Heart left ventricle (tissue), 16 donors: Measurements from ENCODE around the gene SNX18. TPM values are rescaled to one million over a fixed set of nuclear protein-coding genes. Genes with fewer than 3 reads are reported as not detected.
"Not testable (repeated sequence)": the region's sequence is repeated elsewhere in the genome, so short reads cannot be mapped to it uniquely, and the experiment has no call there.

Source experiments
- ATAC-seq, 4 donors: fragments of 200-7000 bp; cut with Tn5 transposase; one replicate each; pipeline ENCODE4 v1.9.1; 2020 to 2022; ENCODE audit warnings: moderate library complexity in 4 of 4, mild to moderate bottlenecking in 3 of 4, moderate number of reproducible peaks in 1 of 4
- DNase-seq, 5 donors: peaks; one replicate each; pipeline ENCODE4 v3.0.0-alpha.2; 2020
- H3K27ac ChIP-seq, 12 donors: fragments of 200-600 bp; sonication (generic) in 4 of 12; one replicate each; pipeline versions ENCODE4 v1.5.0 to v1.8.0; 2016 to 2022; ENCODE audit warnings: mild to moderate bottlenecking in 2 of 12
- H3K27me3 ChIP-seq, 9 donors: fragments of 200-600 bp; sonication (generic) in 2 of 9; one replicate each; pipeline versions ENCODE4 v1.5.1 to v1.8.0; 2016 to 2022; ENCODE audit warnings: mild to moderate bottlenecking in 3 of 9
- H3K36me3 ChIP-seq, 9 donors: fragments of 200-600 bp; sonication (generic) in 2 of 9; one replicate each; pipeline versions ENCODE4 v1.5.0 to v1.8.0; 2018 to 2022; ENCODE audit warnings: mild to moderate bottlenecking in 2 of 9
- H3K4me1 ChIP-seq, 12 donors: fragments of 200-600 bp; sonication (generic) in 4 of 12; one replicate each; pipeline versions ENCODE4 v1.5.0 to v1.8.0; 2016 to 2022; ENCODE audit warnings: mild to moderate bottlenecking in 3 of 12
- H3K4me3 ChIP-seq, 12 donors: fragments of 200-600 bp; sonication (generic) in 4 of 12; one replicate each; pipeline versions ENCODE4 v1.5.0 to v1.8.0; 2017 to 2022; ENCODE audit warnings: mild to moderate bottlenecking in 9 of 12, moderate library complexity in 4 of 12
- H3K9me3 ChIP-seq, 12 donors: fragments of 200-600 bp; sonication (generic) in 4 of 12; one replicate each; pipeline versions ENCODE4 v1.5.0 to v1.8.0; 2016 to 2022; ENCODE audit warnings: mild to moderate bottlenecking in 1 of 12
- POLR2A ChIP-seq, 2 donors: fragments of 450-650 bp; IDR thresholded peaks; one replicate each; pipeline ENCODE4 v1.6.1; 2017; ENCODE audit warnings: antibody characterized with exemption in 2 of 2, mild to moderate bottlenecking in 2 of 2, moderate library complexity in 2 of 2
- WGBS, 4 donors: extraction: QIAGEN DNeasy Blood & Tissue Kit in 2 of 4; methylation state at CpG; one replicate each; pipeline versions ENCODE4 v1.1.5 to v1.1.7; 2013 to 2018; 5-methylcytosine and 5-hydroxymethylcytosine counted together
- intact Hi-C, 10 donors: fragments of 100-400 bp; cut with DNase I; formaldehyde crosslinking; loops; one replicate each; pipeline versions ENCODE4 v1.11.1 to v1.14.2; 2022
- polyA plus RNA-seq, 2 donors: library from polyadenylated mRNA; stranded (reverse); fragments of 200-250 nt; gene quantifications; one replicate each; pipeline ENCODE4 v1.2.3, GENCODE V29; 2013
- total RNA-seq, 9 donors: library from RNA; depleted of rRNA in 2 of 9; stranded (reverse); fragments of >200 nt in 2 of 9; fragmentation: NEBNext Ultra II Directional in 3 of 9; extraction: Animal tissue kit (Norgen Biotek cat#: 25700) in 3 of 9; gene quantifications; one replicate each; pipeline versions ENCODE4 v1.1.0 to v1.2.4, GENCODE V29; 2016 to 2023
- TF ChIP-seq, protein P1 (sequence below), 12 donors: fragments of 200-600 bp; sonication (generic) in 4 of 12; IDR thresholded peaks; one replicate each; pipeline versions ENCODE4 v1.5.0 to v1.8.0; 2018 to 2022; ENCODE audit warnings: antibody characterized with exemption in 12 of 12, mild to moderate bottlenecking in 5 of 12
- donor health status: ischemic (EF 13 %, LVEDD 7.1; RV severe dilation, severe dysfunction).
- donor health status: healthy with polysubstance abuse.
- donor health status: DM: no; HTN: yes; CAD: no.
- donor health status: DM: no; HTN: no; CAD: no.
- donor health status: ischemic (EF 25% LVEDD 6.9; RV normal size, moderate dysfunction).
- donor health status: ischemic (EF 25% LVEDD 5.7; RV mildly dilated, moderate dysfunction).
- donor health status: healthy.
- donor health status: DM: yes; HTN: yes; CAD: no.
- donor health status: ischemic (EF 35%, LVEDD 5.7; RV mildly dilated, moderate dysfunction).
- donor health status: nonischemic (EF 11% LVEDD 7.7; RV severe dilation, severe dysfunction).
- donor health status: DM: yes; HTN: yes; CAD: no.
- donor health status: PGD.
- donor health status: ischemic (EF 29% LVEDD 5.4; RV normal size, mild dysfunction).
- donor health status: nonischemic (EF 23%, LVEDD 6.1; RV moderate dilation, normal function).

SNX18 gene
- total and polyA plus RNA-seq, 11 donors, result 4.1 to 39.6 (median 23.1) TPM

DNA sequence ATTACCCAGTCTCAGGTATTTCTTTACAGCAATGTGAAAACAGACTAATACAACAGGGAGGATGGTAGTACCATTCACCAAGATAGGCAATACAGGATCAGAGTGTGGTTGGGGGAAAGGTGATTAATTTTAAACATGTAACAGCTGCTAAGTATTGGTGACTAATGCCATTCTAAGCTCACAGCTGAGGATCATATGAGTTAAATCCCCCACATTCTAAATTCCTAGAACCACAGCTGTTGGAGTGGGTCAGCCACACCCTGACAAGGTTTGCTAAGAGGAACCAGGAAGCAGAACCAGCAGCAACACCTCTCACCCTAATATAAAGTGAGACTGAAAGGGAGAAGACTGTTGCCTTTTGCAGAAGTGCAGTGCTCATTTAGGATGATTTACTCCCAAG is 37.3 kb upstream of the SNX18 start:
- Histone ChIP-seq H3K4me3 (no peak overlapping the region), H3K9me3 (peaks cover 0 to 2% (median 0%) of the 10 kb centered on the region in 12 donors), H3K27ac (no peak overlapping the region), H3K27me3 (no peaks in the 10 kb centered on the region), H3K4me1 (peaks cover 0 to 2% (median 0%) of the 10 kb centered on the region in 12 donors), H3K36me3 (no peaks in the 10 kb centered on the region)
- DNase-seq, result no peak
- ATAC-seq, result no peak
- intact Hi-C loops, result loop anchor here in 3 of 10 donors (5.0 to 10.0 kb wide), 4 partner anchors 33 to 228 kb away; partner anchors contain the start of gene ARL15 (in 1 of the 3)
- TF ChIP-seq, protein P1, sequence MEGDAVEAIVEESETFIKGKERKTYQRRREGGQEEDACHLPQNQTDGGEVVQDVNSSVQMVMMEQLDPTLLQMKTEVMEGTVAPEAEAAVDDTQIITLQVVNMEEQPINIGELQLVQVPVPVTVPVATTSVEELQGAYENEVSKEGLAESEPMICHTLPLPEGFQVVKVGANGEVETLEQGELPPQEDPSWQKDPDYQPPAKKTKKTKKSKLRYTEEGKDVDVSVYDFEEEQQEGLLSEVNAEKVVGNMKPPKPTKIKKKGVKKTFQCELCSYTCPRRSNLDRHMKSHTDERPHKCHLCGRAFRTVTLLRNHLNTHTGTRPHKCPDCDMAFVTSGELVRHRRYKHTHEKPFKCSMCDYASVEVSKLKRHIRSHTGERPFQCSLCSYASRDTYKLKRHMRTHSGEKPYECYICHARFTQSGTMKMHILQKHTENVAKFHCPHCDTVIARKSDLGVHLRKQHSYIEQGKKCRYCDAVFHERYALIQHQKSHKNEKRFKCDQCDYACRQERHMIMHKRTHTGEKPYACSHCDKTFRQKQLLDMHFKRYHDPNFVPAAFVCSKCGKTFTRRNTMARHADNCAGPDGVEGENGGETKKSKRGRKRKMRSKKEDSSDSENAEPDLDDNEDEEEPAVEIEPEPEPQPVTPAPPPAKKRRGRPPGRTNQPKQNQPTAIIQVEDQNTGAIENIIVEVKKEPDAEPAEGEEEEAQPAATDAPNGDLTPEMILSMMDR (IDR thresholded peaks at IDR 0.05), result no peak
- TF ChIP-seq POLR2A (IDR thresholded peaks at IDR 0.05), result no peak

DNA sequence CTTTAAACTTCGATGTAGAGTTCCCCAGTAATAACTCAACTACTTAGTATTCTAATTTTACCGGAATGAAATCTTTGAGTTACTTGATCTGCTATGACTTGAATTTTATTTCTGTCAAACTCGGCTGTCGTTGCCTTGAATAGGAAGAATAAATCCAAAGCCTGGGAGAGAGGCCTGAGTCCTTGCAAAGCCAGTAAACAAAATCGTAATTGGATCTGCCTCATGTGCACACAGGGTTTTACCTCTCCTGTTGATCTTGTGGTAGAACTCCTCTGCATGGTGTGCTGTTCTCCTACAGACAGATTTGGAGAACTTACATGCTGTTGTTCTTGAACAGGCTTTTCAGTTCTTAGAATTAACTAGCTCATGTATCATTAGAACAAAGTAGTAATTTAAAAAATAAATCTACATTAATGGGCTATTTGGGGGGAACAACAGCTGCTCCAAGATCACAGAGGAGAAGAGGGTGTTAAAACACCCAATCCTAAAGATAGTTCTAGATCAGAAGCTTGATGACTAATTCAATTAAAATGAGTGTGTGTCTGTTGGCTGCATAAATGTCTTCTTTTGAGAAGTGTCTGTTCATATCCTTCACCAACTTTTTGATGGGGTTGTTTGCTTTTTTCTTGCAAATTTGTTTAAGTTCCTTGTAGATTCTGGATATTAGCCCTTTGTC is 33.2 kb upstream of the SNX18 start:
- intact Hi-C loops, result loop anchor here in 3 of 10 donors (5.0 to 10.0 kb wide), 4 partner anchors 37 to 232 kb away; partner anchors contain the start of gene ARL15 (in 1 of the 3)
- 83 to 87% (median 86%) methylated on average over 5 of the region's 5 CpGs for WGBS, 4 donors
- H3K4me3 ChIP-seq, result no peak overlapping the region
- H3K9me3 ChIP-seq, result peaks cover 0 to 3% (median 0%) of the 10 kb centered on the region in 12 donors
- TF ChIP-seq, protein P1 (IDR thresholded peaks at IDR 0.05), result no peak
- TF ChIP-seq POLR2A (IDR thresholded peaks at IDR 0.05), result no peak
- peaks cover 0 to 2% (median 0%) of the 10 kb centered on the region in 12 donors for H3K4me1 ChIP-seq
- no peak for ATAC-seq
- no peaks in the 10 kb centered on the region for H3K36me3 ChIP-seq
- DNase-seq, result no peak
- H3K27ac ChIP-seq, result no peak overlapping the region
- H3K27me3 ChIP-seq, result no peaks in the 10 kb centered on the region

DNA sequence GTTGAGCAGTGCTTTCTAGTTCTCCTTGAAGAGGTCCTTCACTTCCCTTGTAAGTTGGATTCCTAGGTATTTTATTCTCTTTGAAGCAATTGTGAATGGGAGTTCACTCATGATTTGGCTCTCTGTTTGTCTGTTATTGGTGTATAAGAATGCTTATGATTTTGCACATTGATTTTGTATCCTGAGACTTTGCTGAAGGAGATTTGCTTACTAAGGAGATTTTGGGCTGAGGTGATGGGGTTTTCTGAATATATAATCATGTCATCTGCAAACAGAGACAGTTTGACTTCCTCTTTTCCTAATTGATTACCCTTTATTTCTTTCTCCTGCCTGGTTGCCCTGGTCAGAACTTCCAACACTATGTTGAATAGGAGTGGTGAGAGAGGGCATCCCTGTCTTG is 31.9 kb upstream of the SNX18 start:
- H3K36me3 ChIP-seq, DNase-seq, ATAC-seq, H3K27me3 ChIP-seq, H3K4me1 ChIP-seq, H3K9me3 ChIP-seq, H3K4me3 ChIP-seq, H3K27ac ChIP-seq: not testable (repeated sequence)
- intact Hi-C loops, result loop anchor here in 4 of 10 donors (5.0 to 10.0 kb wide), 5 partner anchors 38 to 233 kb away; partner anchors contain the start of gene ARL15 (in 1 of the 4)

DNA sequence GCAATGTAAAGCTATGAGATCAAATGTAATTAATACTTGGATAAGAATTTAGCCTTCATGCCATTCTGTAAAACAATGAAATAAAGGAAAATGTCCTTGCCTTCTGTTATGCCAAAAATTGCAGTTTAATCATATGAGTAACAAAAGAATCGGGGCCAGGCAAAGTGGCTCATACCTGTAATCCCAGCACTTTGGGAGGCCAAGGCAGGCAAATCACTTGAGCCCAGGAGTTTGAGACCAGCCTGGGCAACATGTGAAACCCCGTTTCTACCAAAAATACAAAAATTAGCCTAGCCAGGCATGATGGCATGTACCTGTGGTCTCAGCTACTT is 27.9 kb upstream of the SNX18 start:
- H3K27ac ChIP-seq, H3K27me3 ChIP-seq, H3K9me3 ChIP-seq, ATAC-seq, H3K4me3 ChIP-seq, DNase-seq, H3K36me3 ChIP-seq, H3K4me1 ChIP-seq: not testable (repeated sequence)
- WGBS, 4 donors, result 31 to 50% (median 41%) methylated on average over 2 of the region's 2 CpGs
- TF ChIP-seq, protein P1 (IDR thresholded peaks at IDR 0.05), result peak in 1 of 12 donors; percentile 6
- intact Hi-C loops, result loop anchor here in 4 of 10 donors (2.0 to 10.0 kb wide), 7 partner anchors 42 to 237 kb away; partner anchors contain the start of gene ARL15 (in 1 of the 4)
